ENCODE measurements around the gene RTRAF. TPM values are rescaled to one million over a fixed set of nuclear protein-coding genes. Genes with fewer than 3 reads are reported as not detected.

RTRAF gene
- total and polyA plus RNA-seq, 2 donors (not counting 1 experiment from before 2014, with no cell fraction given): 147 to 222 TPM

- H3K36me3 ChIP-seq (ENCODE audit: control insufficient read depth, insufficient read depth, low read length): peaks cover 15% of the 10 kb centered on the region
- no peak overlapping the region for H3K4me3 ChIP-seq (replicated peaks in 1 of 4; ENCODE audit: control extremely low read depth in 1 of 4, insufficient read depth in 1 of 4, low read depth in 3 of 4, low read length in 4 of 4)
- DNase-seq (ENCODE audit: low read depth in 2 of 2): peak; percentile 47 to 64
- H3K27me3 ChIP-seq (ENCODE audit: control insufficient read depth, insufficient read depth, low read length): no peaks in the 10 kb centered on the region
- peak overlapping the region; percentile 28 for H3K4me2 ChIP-seq (ENCODE audit: extremely low read depth, insufficient read depth, low read length)
- no peaks in the 10 kb centered on the region for H4K20me1 ChIP-seq (ENCODE audit: control insufficient read depth, extremely low read depth, insufficient read depth, low read length)
- no peaks in the 10 kb centered on the region for H3K9me3 ChIP-seq (ENCODE audit: control insufficient read depth, insufficient read depth, low read depth, low read length)
- TF ChIP-seq, protein P1, sequence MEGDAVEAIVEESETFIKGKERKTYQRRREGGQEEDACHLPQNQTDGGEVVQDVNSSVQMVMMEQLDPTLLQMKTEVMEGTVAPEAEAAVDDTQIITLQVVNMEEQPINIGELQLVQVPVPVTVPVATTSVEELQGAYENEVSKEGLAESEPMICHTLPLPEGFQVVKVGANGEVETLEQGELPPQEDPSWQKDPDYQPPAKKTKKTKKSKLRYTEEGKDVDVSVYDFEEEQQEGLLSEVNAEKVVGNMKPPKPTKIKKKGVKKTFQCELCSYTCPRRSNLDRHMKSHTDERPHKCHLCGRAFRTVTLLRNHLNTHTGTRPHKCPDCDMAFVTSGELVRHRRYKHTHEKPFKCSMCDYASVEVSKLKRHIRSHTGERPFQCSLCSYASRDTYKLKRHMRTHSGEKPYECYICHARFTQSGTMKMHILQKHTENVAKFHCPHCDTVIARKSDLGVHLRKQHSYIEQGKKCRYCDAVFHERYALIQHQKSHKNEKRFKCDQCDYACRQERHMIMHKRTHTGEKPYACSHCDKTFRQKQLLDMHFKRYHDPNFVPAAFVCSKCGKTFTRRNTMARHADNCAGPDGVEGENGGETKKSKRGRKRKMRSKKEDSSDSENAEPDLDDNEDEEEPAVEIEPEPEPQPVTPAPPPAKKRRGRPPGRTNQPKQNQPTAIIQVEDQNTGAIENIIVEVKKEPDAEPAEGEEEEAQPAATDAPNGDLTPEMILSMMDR (conservative IDR thresholded peaks at IDR 0.05 in 1 of 2, IDR thresholded peaks at IDR 0.05 in 1 of 2; ENCODE audit: low read depth in 1 of 2, low read length in 2 of 2): no peak
- TF ChIP-seq EZH2 (IDR thresholded peaks at IDR 0.05; ENCODE audit: low read length, missing control alignments): no peak
- H3K27ac ChIP-seq (ENCODE audit: insufficient read depth, low read length): no peak overlapping the region
- no peak overlapping the region for H2AFZ ChIP-seq (ENCODE audit: low read length)
- peaks cover 35% of the 10 kb centered on the region for H3K4me1 ChIP-seq (ENCODE audit: control insufficient read depth, extremely low read depth, insufficient read depth, low read length)
- peaks cover 74% of the 10 kb centered on the region for H3K79me2 ChIP-seq (ENCODE audit: control insufficient read depth, insufficient read depth, low read length)
- no peak overlapping the region for H3K9ac ChIP-seq (ENCODE audit: insufficient read depth, low read length)
Observed at GRCh38 chr14:52055167-52055566, 65.8 kb downstream of the RTRAF start.

- H3K4me2 ChIP-seq (ENCODE audit: extremely low read depth, insufficient read depth, low read length): no peak overlapping the region
- H3K4me1 ChIP-seq (ENCODE audit: control insufficient read depth, extremely low read depth, insufficient read depth, low read length): peaks cover 39% of the 10 kb centered on the region
- peaks cover 17% of the 10 kb centered on the region for H3K36me3 ChIP-seq (ENCODE audit: control insufficient read depth, insufficient read depth, low read length)
- TF ChIP-seq, protein P1 (conservative IDR thresholded peaks at IDR 0.05 in 1 of 2, IDR thresholded peaks at IDR 0.05 in 1 of 2; ENCODE audit: low read depth in 1 of 2, low read length in 2 of 2): no peak
- no peak for TF ChIP-seq EZH2 (IDR thresholded peaks at IDR 0.05; ENCODE audit: low read length, missing control alignments)
- no peak overlapping the region for H3K4me3 ChIP-seq (replicated peaks in 1 of 4; ENCODE audit: control extremely low read depth in 1 of 4, insufficient read depth in 1 of 4, low read depth in 3 of 4, low read length in 4 of 4)
- peaks cover 70% of the 10 kb centered on the region for H3K79me2 ChIP-seq (ENCODE audit: control insufficient read depth, insufficient read depth, low read length)
- H3K27me3 ChIP-seq (ENCODE audit: control insufficient read depth, insufficient read depth, low read length): no peaks in the 10 kb centered on the region
- no peak overlapping the region for H2AFZ ChIP-seq (ENCODE audit: low read length)
- H3K9me3 ChIP-seq (ENCODE audit: control insufficient read depth, insufficient read depth, low read depth, low read length): no peaks in the 10 kb centered on the region
- H3K27ac ChIP-seq (ENCODE audit: insufficient read depth, low read length): no peak overlapping the region
- no peaks in the 10 kb centered on the region for H4K20me1 ChIP-seq (ENCODE audit: control insufficient read depth, extremely low read depth, insufficient read depth, low read length)
- DNase-seq (ENCODE audit: low read depth in 2 of 2): no peak
- H3K9ac ChIP-seq (ENCODE audit: insufficient read depth, low read length): no peak overlapping the region
Observed at GRCh38 chr14:52058341-52058740, 69.0 kb downstream of the RTRAF start.

DNA sequence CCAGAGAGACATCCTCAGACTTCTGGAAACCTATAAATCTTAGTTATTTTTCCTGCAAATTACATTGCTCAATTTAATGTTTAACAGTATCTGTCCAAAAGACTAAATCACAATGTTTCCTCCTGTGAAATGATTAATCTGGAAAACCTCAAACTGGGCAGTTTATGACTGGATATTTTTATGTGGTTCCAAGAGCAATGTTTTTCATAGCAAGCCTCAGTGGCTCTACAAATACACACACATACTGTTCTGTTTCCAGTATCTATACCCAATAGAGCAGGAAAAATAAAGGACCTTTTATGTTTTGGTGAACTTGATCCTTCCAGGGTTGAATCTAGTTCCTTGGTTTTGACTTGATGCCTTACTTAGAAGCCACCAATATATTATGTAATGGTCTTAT, 70.3 kb downstream of the RTRAF start:
- Histone ChIP-seq H3K4me1 (ENCODE audit: control insufficient read depth, extremely low read depth, insufficient read depth, low read length) (peaks cover 32% of the 10 kb centered on the region), H3K27me3 (ENCODE audit: control insufficient read depth, insufficient read depth, low read length) (no peaks in the 10 kb centered on the region), H3K9me3 (ENCODE audit: control insufficient read depth, insufficient read depth, low read depth, low read length) (no peaks in the 10 kb centered on the region), H4K20me1 (ENCODE audit: control insufficient read depth, extremely low read depth, insufficient read depth, low read length) (no peaks in the 10 kb centered on the region), H2AFZ (ENCODE audit: low read length) (no peak overlapping the region), H3K36me3 (ENCODE audit: control insufficient read depth, insufficient read depth, low read length) (peaks cover 14% of the 10 kb centered on the region), H3K27ac (ENCODE audit: insufficient read depth, low read length) (no peak overlapping the region), H3K4me3 (replicated peaks in 1 of 4; ENCODE audit: control extremely low read depth in 1 of 4, insufficient read depth in 1 of 4, low read depth in 3 of 4, low read length in 4 of 4) (no peak overlapping the region), H3K4me2 (ENCODE audit: extremely low read depth, insufficient read depth, low read length) (peak overlapping the region; percentile 26), H3K79me2 (ENCODE audit: control insufficient read depth, insufficient read depth, low read length) (peaks cover 70% of the 10 kb centered on the region), H3K9ac (ENCODE audit: insufficient read depth, low read length) (no peak overlapping the region)
- DNase-seq (ENCODE audit: low read depth in 2 of 2): peak in 1 of 2 donors; percentile 56
- TF ChIP-seq, protein P1 (conservative IDR thresholded peaks at IDR 0.05 in 1 of 2, IDR thresholded peaks at IDR 0.05 in 1 of 2; ENCODE audit: low read depth in 1 of 2, low read length in 2 of 2): no peak
- TF ChIP-seq EZH2 (IDR thresholded peaks at IDR 0.05; ENCODE audit: low read length, missing control alignments): no peak

All from fibroblast of lung (primary cell).